ENCODE data around the gene AASDH.
"Not testable (repeated sequence)": the region's sequence is repeated elsewhere in the genome, so short reads cannot be mapped to it uniquely, and the experiment has no call there.

The AASDH gene

DNA sequence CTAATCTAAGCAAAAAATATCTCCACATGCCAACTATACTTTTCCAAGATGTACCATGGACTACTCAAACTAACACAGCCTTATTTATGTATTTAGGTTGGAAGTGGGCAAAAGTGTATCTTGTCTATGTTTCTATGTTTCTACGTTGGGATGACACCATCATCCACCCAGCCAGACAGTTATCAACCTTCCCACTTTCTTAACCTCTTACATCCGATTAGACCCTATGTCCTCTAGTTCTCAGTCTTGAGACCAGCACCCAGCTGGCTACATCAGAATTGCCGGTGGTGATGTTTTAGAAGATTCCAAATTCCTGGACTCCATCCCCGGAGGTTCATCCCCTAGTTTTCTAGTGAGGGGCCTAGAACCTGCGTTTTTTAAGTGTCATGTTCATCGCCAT is 1.0 kb upstream of the AASDH start:
- no peak for DNase-seq

DNA sequence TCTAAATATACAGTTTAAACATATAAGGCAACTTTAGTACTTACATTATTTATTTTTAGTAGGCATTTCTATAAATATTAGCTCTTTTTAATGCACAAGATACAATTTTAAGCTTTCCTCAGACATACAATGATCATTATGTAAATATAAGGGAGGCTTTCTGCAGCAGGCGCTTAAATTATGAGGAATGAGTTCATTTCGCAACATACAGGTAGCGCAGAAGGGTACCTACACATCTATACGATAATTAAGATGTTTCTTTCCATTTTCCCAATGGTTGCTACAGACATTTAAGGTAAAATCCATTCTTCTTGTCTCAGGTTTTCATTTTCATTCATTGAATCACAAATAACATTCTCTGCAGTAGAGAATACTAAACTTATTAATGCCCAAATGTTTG is 1.2 kb downstream of the AASDH start:
- no peak for DNase-seq

DNA sequence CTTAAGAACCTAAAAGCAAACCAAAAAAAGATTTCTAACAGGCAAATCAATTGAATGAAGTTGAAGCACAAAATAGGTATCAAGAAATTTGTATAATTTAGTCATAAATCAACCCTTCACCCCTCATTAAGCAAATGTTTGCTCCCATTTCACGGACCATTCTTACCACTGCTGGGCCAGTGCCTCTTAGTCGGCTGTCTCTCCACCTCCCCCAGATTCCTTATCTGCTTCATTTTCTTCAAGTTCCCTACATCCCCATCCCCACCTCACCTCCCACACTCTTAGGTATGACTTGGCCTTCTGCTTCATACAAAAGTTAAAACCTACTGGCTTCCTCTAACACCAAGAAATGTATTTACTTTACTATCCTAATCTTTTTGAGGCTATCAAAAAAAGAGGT is 11.8 kb downstream of the AASDH start:
- no peak for DNase-seq

DNA sequence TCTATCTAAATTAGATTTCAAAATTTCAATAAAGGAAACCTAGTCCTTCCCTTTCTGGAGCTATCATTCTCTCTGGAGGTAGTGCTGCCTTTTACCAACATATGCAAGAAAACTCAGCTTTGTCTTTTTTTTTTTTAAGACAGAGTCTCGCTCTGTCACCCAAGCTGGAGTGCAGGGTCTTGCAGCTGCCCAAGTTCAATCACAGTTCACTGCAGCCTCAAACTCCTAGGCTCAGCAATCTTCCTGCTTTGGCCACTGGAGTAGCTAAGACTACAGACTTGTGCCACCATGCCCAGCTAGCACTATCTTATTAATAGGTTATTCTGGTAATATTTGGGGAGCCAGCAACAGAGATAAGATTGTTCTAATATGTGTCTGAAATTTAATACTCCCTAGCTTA is 12.3 kb downstream of the AASDH start:
- no peak for DNase-seq

DNA sequence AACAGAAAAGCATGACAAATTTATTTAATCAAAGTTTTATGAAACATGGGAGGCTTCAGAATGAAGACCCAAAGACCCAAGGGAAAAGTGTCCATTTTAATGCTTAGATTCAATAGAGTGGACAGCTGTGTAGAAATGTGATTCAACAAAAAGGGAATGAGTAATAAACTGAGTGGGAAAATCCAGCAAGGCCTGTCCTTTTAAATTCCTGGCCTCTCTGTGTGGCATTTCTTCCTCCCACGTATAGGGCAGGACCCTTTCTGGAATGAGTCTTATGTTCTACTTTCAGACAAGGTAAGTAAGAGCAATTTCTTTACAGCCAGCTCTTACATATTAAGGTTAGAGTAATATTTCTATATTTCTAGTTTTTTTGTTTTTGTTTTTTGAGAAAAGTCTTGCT is 14.5 kb downstream of the AASDH start:
- no peak for DNase-seq

DNA sequence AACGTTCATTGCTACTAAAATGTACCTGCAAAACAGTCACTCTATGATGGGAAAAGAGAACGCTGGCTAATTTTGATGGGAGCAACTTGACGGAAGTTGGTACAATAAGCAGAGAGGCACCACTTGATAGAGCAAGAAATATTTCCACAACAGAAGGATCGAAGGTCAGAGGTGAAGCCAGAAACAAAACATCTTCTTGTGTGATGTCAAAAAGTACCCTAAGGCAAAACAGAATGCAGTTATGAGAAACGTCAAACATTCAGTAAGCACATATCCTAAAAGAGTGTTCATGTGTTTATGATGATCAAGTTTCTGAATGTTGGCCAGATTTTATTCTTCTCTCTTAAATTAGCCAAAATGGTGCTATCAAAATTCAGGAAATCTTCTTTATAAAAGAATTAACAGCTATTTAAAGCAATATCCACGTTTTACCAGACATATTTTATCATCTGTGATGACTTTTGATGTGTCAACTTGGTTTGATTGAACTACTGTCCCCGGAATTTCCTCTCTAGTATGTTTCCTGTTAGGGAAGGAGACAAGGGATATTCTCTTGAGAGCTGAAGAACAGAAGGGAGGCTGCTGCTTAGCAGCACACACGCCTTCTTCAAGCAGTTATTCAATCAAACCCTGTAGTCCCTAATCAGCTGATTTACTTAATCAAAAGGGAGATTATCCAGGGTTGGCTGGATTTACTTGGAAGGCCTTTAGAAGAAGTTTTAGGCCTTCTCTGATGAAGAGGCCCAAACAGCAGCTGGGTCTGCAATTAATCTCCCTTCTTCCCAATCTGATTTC is 15.7 kb downstream of the AASDH start:
- no peak for DNase-seq

DNA sequence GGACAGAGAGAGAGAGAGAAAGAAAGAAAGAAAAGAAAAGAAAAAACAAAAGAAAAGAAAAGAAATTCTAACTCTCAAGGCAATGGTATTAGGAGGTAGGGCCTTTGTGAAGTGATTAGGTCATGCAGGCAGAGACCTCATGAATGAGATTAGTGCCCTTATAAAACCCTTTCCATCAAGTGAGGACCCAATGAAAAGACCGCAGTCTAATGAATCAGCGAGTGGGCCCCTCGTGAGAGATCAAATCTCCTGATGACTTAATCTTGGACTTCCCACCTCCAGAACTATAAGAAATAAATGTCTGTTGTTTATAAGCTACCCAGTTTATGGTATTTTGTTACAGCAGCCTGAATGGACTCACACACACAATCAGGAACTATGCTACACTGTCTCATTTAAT is 16.9 kb downstream of the AASDH start:
- no peak for DNase-seq

DNA sequence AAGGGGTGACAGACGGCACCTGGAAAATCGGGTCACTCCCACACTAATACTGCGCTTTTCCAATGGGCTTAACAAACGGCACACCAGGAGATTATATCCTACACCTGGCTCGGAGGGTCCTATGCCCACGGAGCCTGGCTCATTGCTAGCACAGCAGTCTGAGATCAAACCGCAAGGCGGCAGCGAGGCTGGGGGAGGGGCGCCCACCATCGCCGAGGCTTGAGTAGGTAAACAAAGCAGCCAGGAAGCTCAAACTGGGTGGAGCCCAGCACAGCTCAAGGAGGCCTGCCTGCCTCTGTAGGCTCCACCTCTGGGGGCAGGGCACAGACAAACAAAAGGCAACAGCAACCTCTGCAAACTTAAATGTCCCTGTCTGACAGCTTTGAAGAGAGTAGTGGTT is 24.3 kb downstream of the AASDH start:
- DNase-seq, result not testable (repeated sequence)

DNA sequence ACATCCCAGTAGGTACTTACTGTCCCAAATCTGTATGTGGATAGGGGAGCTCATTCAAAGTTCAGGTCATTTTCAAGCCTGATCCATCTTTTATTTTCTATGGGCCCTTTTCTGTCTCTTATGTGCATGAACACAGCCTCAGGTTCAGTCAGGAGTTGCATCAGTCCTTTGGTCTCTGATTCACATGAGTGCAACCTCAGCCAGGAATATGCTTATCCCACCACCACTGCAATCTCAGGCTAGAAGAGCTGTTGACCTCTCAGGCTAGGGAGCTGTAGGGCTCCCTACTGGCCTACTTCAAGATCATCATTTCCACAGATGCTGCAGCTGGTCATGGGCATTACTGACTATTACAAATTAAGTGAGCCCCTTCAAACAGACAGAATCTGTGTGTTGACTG is 27.2 kb downstream of the AASDH start:
- DNase-seq, result no peak

DNA sequence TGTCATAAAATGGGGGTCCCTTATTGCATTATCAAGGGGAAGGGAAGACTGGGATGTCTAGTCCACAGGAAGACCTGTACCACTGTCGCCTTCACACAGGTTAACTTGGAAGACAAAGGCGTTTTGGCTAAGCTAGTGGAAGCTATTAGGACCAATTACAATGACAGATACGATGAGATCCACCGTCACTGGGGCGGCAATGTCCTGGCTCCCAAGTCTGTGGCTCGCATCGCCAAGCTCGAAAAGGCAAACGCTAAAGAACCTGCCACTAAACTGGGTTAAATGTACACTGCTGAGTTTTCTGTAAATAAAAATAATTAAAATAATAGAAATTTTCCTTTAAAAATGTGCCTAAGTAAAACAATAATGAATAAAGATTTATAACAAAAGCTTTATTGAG is 30.6 kb downstream of the AASDH start:
- DNase-seq, result no peak

DNA sequence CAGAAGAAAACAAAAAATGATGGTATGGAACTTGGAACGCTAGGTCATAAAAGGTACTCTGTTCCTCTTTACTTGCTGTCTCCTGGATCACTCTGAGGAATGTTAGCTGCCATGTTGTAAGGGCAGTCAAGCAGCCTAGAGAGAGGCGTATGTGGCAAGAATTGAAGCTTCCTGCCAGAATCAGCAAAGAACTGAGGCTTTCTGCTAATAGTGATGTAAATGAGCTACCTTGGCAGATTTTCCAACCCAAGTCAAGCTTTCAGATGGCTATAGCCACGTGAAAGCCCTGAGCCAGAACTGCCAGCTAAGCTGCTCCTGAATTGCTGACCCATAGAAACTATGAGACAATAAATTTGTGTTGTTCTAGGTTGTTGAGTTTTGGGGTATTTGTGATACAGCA is 38.7 kb downstream of the AASDH start:
- DNase-seq, result no peak

DNA sequence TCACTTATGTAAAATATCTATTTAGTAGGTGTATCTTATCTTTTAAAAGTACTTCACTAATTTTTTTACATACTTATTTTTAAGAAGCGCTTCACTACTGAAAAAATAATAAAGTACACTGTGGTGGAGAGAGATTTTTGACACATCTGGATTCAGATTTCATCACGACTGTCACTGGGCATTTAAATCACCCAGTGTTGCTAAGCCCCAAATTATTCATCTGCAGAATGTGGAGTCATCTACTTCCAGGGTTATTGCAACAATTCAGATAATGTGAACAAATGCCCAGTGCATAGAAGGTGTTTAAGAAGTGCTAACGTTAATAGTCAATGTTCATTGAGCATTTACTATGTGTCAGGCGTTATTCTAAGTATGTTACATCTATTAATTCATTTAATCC is 41.8 kb downstream of the AASDH start:
- DNase-seq, result no peak

DNA sequence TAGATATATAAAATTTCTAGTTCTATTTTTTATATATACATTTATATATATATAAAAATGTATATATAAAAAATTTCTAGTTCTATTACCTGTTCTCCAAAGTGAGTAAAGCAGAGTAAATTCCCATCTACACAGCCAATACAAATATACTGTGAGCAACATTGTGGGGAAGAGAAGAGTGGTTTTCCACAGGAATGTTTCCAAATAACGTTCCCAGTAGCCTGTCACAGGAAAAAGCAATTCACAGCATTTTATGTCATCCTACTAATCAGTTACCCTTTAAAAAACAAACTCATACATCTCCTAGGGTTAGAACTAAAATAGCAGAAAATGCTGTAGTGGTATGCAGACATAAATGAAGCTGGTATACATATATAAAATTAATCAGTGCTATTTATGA is 44.5 kb downstream of the AASDH start:
- no peak for DNase-seq

DNA sequence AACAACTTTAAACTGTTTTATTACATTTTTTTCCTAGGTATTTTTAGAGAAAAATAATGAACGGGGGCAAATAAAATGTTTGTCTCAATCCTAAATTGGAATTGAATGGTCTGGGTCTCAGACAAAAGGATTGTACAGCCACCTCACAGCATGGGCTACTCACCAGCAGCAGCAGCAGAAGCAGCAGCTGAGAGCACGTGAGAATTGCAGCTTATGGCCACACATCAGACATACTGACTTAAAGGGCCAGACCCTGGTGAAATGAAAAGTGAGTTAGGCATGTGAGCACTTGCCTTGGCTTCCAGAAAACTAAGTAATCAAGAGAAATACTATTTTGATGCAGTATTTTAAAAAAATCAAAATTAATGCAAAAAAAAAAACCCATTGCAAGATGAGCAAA is 56.6 kb downstream of the AASDH start:
- no peak for DNase-seq

DNA sequence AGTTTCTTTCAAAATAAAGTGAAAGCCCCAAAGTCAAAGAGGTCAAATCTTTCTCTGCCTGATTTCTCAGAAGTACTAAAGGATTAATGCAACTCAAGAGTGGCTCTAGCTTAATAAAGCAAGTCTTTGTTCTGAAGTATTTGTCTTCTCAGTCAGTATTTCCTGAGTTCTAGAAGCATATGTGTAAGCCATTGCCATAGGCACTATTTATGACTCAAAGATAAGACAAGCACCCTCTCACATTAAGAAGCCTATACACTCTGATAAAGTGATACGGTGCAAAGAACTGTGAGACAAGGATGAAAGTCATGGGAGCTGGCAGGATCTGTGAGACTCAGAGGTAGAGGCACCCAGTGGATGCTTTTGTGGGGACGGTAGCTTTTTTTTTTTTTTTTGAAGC is 60.9 kb downstream of the AASDH start:
- DNase-seq, result no peak

DNA sequence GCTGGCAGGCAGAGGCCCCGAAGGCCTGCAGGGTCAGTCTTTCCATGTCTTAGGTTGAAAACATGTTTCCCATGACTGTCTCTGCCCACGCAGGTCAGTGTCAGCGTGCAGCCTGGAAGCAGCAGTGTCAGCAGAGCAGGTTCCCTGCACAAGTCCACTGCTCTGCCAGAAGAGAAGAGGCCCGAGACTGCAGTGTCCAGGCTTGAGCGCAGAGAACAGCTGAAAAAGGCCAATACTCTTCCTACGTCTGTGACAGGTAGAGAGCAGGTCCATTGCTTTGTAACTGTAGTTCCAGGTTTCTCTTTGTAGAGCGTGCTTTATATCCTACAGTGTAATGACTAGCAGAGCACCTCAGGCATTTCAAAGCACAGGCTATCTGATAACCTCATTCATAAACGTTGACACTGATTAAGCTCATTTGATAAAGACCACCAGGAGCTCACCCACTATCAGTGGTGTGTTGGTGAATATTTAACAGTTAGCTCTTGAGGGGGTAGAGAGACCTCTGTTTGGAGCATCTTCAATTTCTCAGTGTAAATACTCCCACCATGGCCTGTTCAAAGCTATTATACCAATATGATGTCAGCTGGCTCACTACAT is 63.2 kb downstream of the AASDH start:
- DNase-seq, result no peak

DNA sequence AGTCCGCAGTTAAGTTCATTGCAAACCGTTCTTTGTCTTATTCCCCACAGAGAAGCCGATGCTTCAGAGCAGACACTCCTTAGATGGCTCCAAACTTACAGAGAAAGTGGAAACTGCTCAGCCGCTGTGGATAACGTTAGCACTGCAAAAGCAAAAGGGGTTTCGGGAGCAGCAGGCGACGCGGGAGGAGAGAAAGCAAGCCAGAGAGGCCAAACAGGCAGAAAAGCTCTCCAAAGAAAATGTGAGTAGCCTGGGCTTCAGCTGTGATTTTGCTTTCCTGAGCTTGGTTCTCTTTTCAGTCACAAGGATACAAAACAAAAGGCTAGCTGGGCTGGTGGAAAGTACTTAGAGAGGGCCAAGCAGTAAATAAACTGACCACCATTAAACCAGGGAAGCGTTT is 64.0 kb downstream of the AASDH start:
- DNase-seq, result no peak

DNA sequence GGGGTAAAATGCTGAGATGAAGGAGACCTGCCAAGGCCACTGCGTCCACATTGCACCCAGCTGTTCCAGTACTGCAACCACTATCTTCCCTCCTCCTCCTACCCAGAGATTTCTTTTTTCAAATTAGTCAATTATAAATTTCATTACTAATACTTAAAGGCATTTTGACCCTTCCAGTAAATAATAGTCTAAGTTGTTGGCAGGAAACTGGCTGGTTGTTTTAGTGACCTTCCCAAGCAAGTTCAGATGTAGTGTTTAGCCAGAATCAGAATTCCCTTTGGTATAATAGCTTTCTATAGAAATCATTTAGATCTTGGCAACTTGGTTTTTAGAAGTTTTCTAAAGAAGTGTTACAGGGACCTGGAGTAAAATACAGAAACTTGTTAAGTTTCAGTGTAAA is 66.0 kb downstream of the AASDH start:
- DNase-seq, result no peak

DNA sequence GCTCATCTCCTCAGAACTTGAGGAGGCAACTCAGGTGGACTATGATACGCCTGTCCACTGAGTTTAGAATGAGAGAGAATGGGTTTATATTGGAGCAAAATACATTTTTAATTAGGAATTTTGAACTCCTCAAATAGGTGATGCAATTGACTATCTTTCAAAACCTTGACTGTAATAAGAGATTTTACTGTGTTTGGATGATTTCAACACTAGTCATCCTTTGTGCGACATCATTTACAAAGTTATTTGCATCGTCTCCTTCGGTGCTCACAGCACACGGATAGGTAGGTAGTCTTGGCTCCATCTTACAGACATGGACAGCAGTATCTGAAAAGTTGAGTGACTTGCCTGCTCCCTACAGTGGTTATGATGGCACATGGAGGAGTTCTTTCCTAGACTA is 67.0 kb downstream of the AASDH start:
- DNase-seq, result no peak

DNA sequence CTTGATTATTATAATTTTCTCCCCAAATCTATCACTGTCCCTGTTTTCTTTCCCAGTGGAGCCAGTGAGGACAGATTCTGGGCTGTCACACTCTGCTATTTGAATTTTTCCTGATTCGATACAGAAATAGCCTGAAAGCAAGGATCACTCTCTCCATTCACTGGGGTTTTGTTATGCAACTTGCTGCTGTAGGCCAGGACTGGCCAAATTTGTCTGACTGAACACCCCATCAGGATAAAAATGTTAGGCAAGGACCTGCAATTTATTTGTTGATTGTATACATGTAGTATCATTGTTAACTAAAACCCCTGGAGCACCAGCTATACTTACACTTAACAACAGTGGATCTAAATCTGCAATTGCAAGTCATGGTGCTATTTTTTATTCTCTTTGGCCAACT is 68.7 kb downstream of the AASDH start:
- no peak for DNase-seq

DNA sequence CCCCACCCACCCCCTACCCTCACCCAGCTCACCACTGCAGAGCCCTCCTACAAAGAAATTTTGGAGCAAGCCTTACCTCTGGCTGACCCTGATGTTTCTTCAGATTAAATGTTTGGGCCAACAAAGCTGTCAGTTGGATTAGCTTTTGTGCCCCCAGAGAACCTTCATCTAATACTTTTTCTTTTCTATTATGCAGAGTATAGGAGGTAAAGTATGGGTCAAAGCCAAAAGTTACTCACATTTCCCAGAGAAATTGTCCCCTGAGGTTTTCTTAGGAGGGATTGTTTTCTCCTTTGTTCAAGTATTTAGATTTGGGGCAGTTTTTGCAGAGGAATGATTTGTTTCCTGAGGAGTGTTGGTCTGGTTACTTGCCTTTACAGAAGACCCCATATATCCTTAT is 69.5 kb downstream of the AASDH start:
- DNase-seq, result no peak

DNA sequence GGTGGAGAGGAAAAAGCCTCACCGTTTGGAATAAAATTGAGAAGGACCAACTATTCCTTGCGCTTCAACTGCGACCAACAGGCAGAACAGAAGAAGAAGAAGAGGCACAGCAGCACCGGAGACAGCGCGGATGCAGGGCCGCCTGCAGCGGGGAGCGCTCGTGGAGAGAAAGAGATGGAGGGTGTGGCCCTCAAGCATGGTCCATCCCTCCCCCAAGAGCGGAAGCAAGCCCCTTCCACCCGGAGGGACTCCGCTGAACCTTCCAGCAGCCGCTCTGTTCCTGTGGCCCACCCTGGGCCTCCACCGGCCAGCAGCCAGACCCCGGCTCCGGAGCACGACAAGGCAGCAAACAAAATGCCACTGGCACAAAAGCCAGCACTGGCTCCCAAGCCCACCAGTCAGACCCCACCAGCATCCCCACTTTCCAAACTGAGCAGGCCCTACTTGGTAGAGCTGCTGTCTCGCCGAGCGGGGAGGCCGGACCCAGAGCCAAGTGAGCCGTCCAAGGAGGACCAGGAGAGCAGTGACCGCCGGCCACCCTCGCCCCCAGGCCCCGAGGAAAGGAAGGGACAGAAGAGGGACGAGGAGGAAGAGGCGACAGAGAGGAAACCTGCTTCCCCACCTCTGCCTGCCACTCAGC is 71.2 kb downstream of the AASDH start:
- DNase-seq, result no peak

DNA sequence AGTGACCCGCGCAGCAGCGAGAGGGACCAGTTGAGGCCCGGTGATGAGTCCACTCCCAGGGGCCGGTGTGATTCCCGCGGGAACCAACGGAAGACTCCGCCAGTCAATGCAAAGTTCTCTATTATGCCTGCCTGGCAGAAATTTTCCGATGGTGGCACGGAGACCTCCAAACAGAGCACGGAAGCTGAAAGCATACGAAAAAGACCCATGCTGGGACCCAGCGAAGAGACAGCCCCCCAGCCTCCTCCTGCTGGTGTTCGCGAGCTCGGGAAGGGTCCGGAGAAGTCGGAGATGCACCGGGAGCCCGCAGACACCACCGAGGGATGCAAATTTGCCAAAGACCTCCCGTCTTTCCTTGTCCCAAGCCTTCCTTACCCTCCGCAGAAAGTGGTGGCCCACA is 71.7 kb downstream of the AASDH start:
- no peak for DNase-seq

DNA sequence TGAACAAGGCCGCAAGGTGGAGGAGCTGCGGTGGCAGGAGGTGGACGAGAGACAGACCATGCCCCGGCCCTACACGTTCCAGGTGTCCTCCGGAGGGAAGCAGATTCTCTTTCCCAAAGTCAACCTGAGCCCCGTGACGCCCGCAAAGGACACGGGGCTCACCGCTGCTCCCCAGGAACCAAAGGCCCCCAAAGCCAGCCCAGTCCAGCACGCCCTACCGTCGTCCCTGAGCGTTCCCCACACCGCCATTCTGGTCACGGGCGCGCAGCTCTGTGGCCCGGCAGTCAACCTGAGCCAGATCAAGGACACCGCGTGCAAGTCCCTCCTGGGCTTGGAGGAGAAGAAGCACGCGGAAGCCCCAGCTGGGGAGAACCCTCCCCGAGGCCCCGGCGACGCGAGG is 72.2 kb downstream of the AASDH start:
- no peak for DNase-seq

Measured in NCI-H1436 treated with DMSO at 0.1 percent for 48 hours (cell line).